Stomach (tissue), 19 donors: Measurements from ENCODE around the gene PARP11. TPM values are rescaled to one million over a fixed set of nuclear protein-coding genes. Genes with fewer than 3 reads are reported as not detected.

Experiments
- DNase-seq, 2 donors: peaks; one replicate each; pipeline versions ENCODE4 v3.0.0 to v3.0.0-alpha.2; 2013 to 2019
- H3K27ac ChIP-seq, 5 donors: fragments of 200-600 bp in 4 of 5; sonication (generic) in 4 of 5; one replicate each; pipeline ENCODE4 v1.5.1; 2013 to 2019; ENCODE audit warnings: mild to moderate bottlenecking in 1 of 5, moderate library complexity in 1 of 5
- H3K27me3 ChIP-seq, 3 donors: fragments of 200-600 bp; sonication (generic); one replicate each; pipeline ENCODE4 v1.5.1; 2017 to 2019; ENCODE audit warnings: mixed run types in 1 of 3
- H3K36me3 ChIP-seq, 4 donors: fragments of 200-600 bp; sonication (generic); 1 replicate in 3 of 4; 2 replicates in 1 of 4; pipeline ENCODE4 v1.5.1; 2016 to 2019
- H3K4me1 ChIP-seq, 4 donors: fragments of 200-600 bp; sonication (generic); one replicate each; pipeline ENCODE4 v1.5.1; 2016 to 2019
- H3K4me3 ChIP-seq, 4 donors: fragments of 200-600 bp; sonication (generic) in 3 of 4; one replicate each; pipeline ENCODE4 v1.5.1; 2016 to 2019; ENCODE audit warnings: mild to moderate bottlenecking in 1 of 4
- H3K9me3 ChIP-seq, 4 donors: fragments of 200-600 bp; sonication (generic); one replicate each; pipeline ENCODE4 v1.5.1; 2016 to 2019
- EP300 ChIP-seq: sonication (generic); formaldehyde crosslinking; IDR thresholded peaks from one replicate; pipeline ENCODE4 v1.6.1; 2017; ENCODE audit warnings: antibody characterized with exemption
- POLR2A ChIP-seq, 4 donors: fragments of 450-650 bp; IDR thresholded peaks; one replicate each; pipeline ENCODE4 v1.6.1; 2016; ENCODE audit warnings: antibody characterized with exemption in 4 of 4, control low read depth in 2 of 4, mild to moderate bottlenecking in 1 of 4, moderate library complexity in 1 of 4
- POLR2AphosphoS5 ChIP-seq, 3 donors: sonication (generic); formaldehyde crosslinking; IDR thresholded peaks; one replicate each; pipeline ENCODE4 v1.6.1; 2016; ENCODE audit warnings: antibody characterized with exemption in 3 of 3
- WGBS, 5 donors: extraction: QIAGEN DNeasy Blood & Tissue Kit in 3 of 5; methylation state at CpG; one replicate each; pipeline versions ENCODE4 v1.1.5 to v1.1.7; 2013 to 2018; 5-methylcytosine and 5-hydroxymethylcytosine counted together
- intact Hi-C: fragments of 100-400 bp; cut with DNase I; formaldehyde crosslinking; loops from one replicate; pipeline ENCODE4 v1.15.1; 2023; ENCODE audit warnings: low total_unique reads
- long read RNA-seq, 10 donors: transcript quantifications; one replicate each; lab custom pipeline, GENCODE V29; 2026
- polyA plus RNA-seq, 3 donors: library from polyadenylated mRNA; stranded (reverse); fragments of 200-250 nt; gene quantifications; one replicate each; pipeline ENCODE4 v1.2.3, GENCODE V29; 2013
- total RNA-seq, 5 donors: library from RNA; depleted of rRNA; stranded (reverse); fragments of >200 nt; gene quantifications; one replicate each; pipeline versions ENCODE4 v1.1.0 to v1.2.3, GENCODE V29; 2014 to 2016
- TF ChIP-seq, protein P1 (sequence below), 7 experiments: fragments of 450-650 bp in 4 of 7; fragments of 200-600 bp in 3 of 7; sonication (generic) in 3 of 7; IDR thresholded peaks; one replicate each; pipeline ENCODE4 v1.5.1; 2016 to 2019; ENCODE audit warnings: antibody characterized with exemption in 7 of 7, control low read depth in 2 of 7, mild to moderate bottlenecking in 1 of 7
- donor health status: healthy with polysubstance abuse.
- donor health status: Bipolar disorder and iron deficiency.
- donor health status: healthy.

The PARP11 gene, protein sequence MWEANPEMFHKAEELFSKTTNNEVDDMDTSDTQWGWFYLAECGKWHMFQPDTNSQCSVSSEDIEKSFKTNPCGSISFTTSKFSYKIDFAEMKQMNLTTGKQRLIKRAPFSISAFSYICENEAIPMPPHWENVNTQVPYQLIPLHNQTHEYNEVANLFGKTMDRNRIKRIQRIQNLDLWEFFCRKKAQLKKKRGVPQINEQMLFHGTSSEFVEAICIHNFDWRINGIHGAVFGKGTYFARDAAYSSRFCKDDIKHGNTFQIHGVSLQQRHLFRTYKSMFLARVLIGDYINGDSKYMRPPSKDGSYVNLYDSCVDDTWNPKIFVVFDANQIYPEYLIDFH
- total RNA-seq (1 to 10 TPM; 1.7 to 8.1 (median 5.8) TPM), polyA plus RNA-seq (1 to 10 TPM; 1.4 to 3.4 (median 3.1) TPM)
- long read RNA-seq, donor 1, full-length matches to known transcripts, result 1 of 1 reads
- long read RNA-seq, donor 1, partial matches to known transcripts, result 0 of 1 reads
- long read RNA-seq, donor 1, other reads (novel, unspliced or antisense), result 0 of 1 reads
- long read RNA-seq, donor 2, full-length matches to known transcripts, result 3 of 3 reads
- long read RNA-seq, donor 2, partial matches to known transcripts, result 0 of 3 reads
- long read RNA-seq, donor 2, other reads (novel, unspliced or antisense), result 0 of 3 reads
- long read RNA-seq, donor 3, result 0 reads
- long read RNA-seq, donor 4, result 0 reads
- long read RNA-seq, donor 5, full-length matches to known transcripts, result 2 of 2 reads
- long read RNA-seq, donor 5, partial matches to known transcripts, result 0 of 2 reads
- long read RNA-seq, donor 5, other reads (novel, unspliced or antisense), result 0 of 2 reads
- long read RNA-seq, donor 6, full-length matches to known transcripts, result 6 of 6 reads
- long read RNA-seq, donor 6, partial matches to known transcripts, result 0 of 6 reads
- long read RNA-seq, donor 6, other reads (novel, unspliced or antisense), result 0 of 6 reads
- long read RNA-seq, donor 7, result 0 reads
- long read RNA-seq, donor 8, full-length matches to known transcripts, result 1 of 1 reads
- long read RNA-seq, donor 8, partial matches to known transcripts, result 0 of 1 reads
- long read RNA-seq, donor 8, other reads (novel, unspliced or antisense), result 0 of 1 reads
- long read RNA-seq, donor 9, full-length matches to known transcripts, result 1 of 1 reads
- long read RNA-seq, donor 9, partial matches to known transcripts, result 0 of 1 reads
- long read RNA-seq, donor 9, other reads (novel, unspliced or antisense), result 0 of 1 reads
- long read RNA-seq, donor 10, full-length matches to known transcripts, result 1 of 1 reads
- long read RNA-seq, donor 10, partial matches to known transcripts, result 0 of 1 reads
- long read RNA-seq, donor 10, other reads (novel, unspliced or antisense), result 0 of 1 reads

DNA sequence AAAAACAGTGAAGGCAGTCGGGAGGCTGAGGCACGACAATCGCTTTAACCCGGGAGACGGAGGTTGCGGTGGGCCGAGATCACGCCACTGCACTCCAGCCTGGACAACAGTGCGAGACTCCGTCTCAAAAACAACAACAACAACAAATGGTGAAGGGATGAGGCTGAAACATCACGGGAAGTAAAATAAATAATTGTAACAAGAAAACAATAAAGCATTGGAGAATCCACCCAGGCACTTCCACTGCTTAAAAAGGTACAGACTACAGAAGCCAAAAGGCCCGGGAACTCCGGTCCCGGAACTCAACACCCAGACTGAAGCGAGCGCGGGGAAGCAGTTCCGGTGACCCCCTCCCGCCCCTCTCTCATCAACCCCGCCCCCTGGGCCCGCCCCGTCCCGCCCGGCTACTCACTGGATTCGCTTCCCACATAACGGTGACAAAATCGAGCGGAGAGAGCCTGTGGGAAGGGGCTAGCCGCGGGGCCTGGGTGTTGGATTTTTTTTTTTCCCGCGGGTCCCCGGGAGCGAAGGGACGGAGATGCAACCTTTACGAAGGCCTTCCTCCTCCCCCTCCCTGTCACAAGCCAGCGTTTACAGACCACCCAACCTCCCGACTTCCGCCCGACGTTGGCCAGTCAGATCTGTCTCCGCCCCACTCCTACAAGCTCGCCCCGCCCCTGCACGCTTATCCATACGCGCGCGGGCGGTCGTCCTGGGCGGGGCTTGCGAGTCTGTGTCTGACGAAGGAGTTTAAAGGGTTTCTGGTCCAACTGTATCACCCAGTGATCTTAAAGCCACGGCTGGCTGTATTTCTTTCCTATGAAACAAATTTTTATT, at the start of gene PARP11:
TSS of gene PARP11 (minus strand) at position 600 of the 837 bp plus-strand sequence. CDS start at position 430, 170 bp downstream.
- Histone ChIP-seq H3K27me3 (peaks cover 0 to 4% (median 0%) of the 10 kb centered on the region in 3 donors), H3K4me1 (peaks cover 12 to 41% (median 18%) of the 10 kb centered on the region in 4 donors), H3K4me3 (peak within 1 kb of the TSS; percentile 60 to 71 (median 66)), H3K9me3 (no peaks in the 10 kb centered on the region), H3K27ac (peak within 1 kb of the TSS; percentile 91 to 97 (median 94)), H3K36me3 (no peaks in the 10 kb centered on the region)
- WGBS, 5 donors, result 0 to 1% (median 0%) methylated on average over 43 to 55 of the region's 55 CpGs
- TF ChIP-seq POLR2AphosphoS5 (IDR thresholded peaks at IDR 0.05) (peak; percentile 65 to 78 (median 69)), POLR2A (IDR thresholded peaks at IDR 0.05) (no peak)
- DNase-seq, result peak; percentile 97 to 99
- intact Hi-C loops, result no loop called here

- intact Hi-C loops, result no loop called here
- H3K4me3 ChIP-seq, result no peak overlapping the region
- DNase-seq, result no peak
- TF ChIP-seq EP300 (no peak), POLR2A (IDR thresholded peaks at IDR 0.05) (no peak)
- TF ChIP-seq, protein P1, sequence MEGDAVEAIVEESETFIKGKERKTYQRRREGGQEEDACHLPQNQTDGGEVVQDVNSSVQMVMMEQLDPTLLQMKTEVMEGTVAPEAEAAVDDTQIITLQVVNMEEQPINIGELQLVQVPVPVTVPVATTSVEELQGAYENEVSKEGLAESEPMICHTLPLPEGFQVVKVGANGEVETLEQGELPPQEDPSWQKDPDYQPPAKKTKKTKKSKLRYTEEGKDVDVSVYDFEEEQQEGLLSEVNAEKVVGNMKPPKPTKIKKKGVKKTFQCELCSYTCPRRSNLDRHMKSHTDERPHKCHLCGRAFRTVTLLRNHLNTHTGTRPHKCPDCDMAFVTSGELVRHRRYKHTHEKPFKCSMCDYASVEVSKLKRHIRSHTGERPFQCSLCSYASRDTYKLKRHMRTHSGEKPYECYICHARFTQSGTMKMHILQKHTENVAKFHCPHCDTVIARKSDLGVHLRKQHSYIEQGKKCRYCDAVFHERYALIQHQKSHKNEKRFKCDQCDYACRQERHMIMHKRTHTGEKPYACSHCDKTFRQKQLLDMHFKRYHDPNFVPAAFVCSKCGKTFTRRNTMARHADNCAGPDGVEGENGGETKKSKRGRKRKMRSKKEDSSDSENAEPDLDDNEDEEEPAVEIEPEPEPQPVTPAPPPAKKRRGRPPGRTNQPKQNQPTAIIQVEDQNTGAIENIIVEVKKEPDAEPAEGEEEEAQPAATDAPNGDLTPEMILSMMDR (IDR thresholded peaks at IDR 0.05), result no peak
- H3K27ac ChIP-seq, result no peak overlapping the region
- H3K4me1 ChIP-seq, result no peaks in the 10 kb centered on the region
- H3K9me3 ChIP-seq, result no peaks in the 10 kb centered on the region
- WGBS, 5 donors, result 65 to 78% (median 67%) methylated on average over 6 of the region's 6 CpGs
- H3K36me3 ChIP-seq, result no peaks in the 10 kb centered on the region
- H3K27me3 ChIP-seq, result peaks cover 0 to 77% (median 20%) of the 10 kb centered on the region in 3 donors
Measured at GRCh38 chr12:3922033-3922432, 48.8 kb upstream of the PARP11 start.

DNA sequence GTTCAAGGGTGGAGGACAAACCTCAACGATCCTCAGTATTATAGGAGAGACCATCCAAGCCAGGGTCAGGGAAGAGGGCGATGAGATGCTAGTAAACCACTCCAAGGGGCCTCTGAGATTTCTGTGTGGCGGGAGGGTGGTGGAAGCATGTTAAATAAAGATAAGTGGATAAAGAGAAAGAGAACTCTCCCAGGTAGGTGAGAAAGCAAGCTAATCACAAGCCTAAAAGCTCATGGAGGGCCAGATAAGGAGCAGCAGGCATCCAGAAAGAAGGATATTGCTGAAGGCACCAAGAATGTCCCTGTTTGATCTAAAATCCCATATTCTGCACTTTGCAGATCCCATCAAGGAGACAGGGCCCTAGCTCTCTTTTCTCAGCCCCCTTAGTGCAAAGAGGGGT, 48.3 kb upstream of the PARP11 start:
- H3K36me3 ChIP-seq, result no peaks in the 10 kb centered on the region
- peaks cover 0 to 74% (median 20%) of the 10 kb centered on the region in 3 donors for H3K27me3 ChIP-seq
- H3K9me3 ChIP-seq, result no peaks in the 10 kb centered on the region
- H3K4me1 ChIP-seq, result no peaks in the 10 kb centered on the region
- DNase-seq, result no peak
- intact Hi-C loops, result no loop called here
- 33 to 64% (median 44%) methylated on average over 3 of the region's 3 CpGs for WGBS, 5 donors
- H3K4me3 ChIP-seq, result no peak overlapping the region
- TF ChIP-seq POLR2AphosphoS5 (IDR thresholded peaks at IDR 0.05) (no peak), EP300 (no peak), POLR2A (IDR thresholded peaks at IDR 0.05) (no peak)
- TF ChIP-seq, protein P1 (IDR thresholded peaks at IDR 0.05), result no peak
- H3K27ac ChIP-seq, result no peak overlapping the region

- Histone ChIP-seq H3K4me1 (no peaks in the 10 kb centered on the region), H3K27me3 (peaks cover 0 to 74% (median 20%) of the 10 kb centered on the region in 3 donors), H3K36me3 (no peaks in the 10 kb centered on the region), H3K9me3 (no peaks in the 10 kb centered on the region), H3K4me3 (no peak overlapping the region), H3K27ac (no peak overlapping the region)
- intact Hi-C loops, result no loop called here
- WGBS, 5 donors, result 52 to 72% (median 68%) methylated on average over 7 of the region's 7 CpGs
- TF ChIP-seq POLR2A (IDR thresholded peaks at IDR 0.05), result no peak
- no peak for TF ChIP-seq EP300
- TF ChIP-seq, protein P1 (IDR thresholded peaks at IDR 0.05), result no peak
- no peak for TF ChIP-seq POLR2AphosphoS5 (IDR thresholded peaks at IDR 0.05)
- no peak for DNase-seq
Measured at GRCh38 chr12:3921151-3921471, 47.9 kb upstream of the PARP11 start.
